Prostate gland (tissue), 2 donors: ENCODE measurements around the gene RIOX2. TPM values are rescaled to one million over a fixed set of nuclear protein-coding genes. Genes with fewer than 3 reads are reported as not detected.

Experiments used
- DNase-seq: peaks from one replicate; pipeline ENCODE4 v3.0.0-alpha.2; 2019; ENCODE audit warnings: low spot score
- H3K27ac ChIP-seq, 2 donors: fragments of 200-600 bp; sonication (generic); 2 replicates each; pipeline ENCODE4 v1.5.1; 2017 to 2019
- H3K27me3 ChIP-seq: fragments of 200-600 bp; sonication (generic); replicated peaks from 2 replicates; pipeline ENCODE4 v1.5.1; 2019; ENCODE audit not compliant: insufficient read depth
- H3K36me3 ChIP-seq, 2 donors: fragments of 200-600 bp; sonication (generic); 1 replicate in 1 of 2; 2 replicates in 1 of 2; pipeline versions ENCODE4 v1.5.1 to v1.8.1; 2017 to 2019
- H3K4me1 ChIP-seq: fragments of 200-600 bp; sonication (generic); replicated peaks from 2 replicates; pipeline ENCODE4 v1.5.1; 2019
- H3K4me3 ChIP-seq, 2 donors: fragments of 200-600 bp; sonication (generic); 2 replicates each; pipeline ENCODE4 v1.5.1; 2017 to 2019
- H3K9me3 ChIP-seq: fragments of 200-600 bp; sonication (generic); 2 replicates; pipeline ENCODE4 v1.5.1; 2017
- CTCF ChIP-seq, 4 experiments: fragments of 200-600 bp in 2 of 4; fragments of 450-650 bp in 2 of 4; sonication (generic) in 2 of 4; IDR thresholded peaks; 1 replicate in 3 of 4; 2 replicates in 1 of 4; pipeline ENCODE4 v1.5.1; 2016 to 2019; ENCODE audit warnings: antibody characterized with exemption in 4 of 4, mild to moderate bottlenecking in 2 of 4, moderate library complexity in 2 of 4
- POLR2A ChIP-seq: fragments of 450-650 bp; IDR thresholded peaks from one replicate; pipeline ENCODE4 v1.6.1; 2016; ENCODE audit warnings: antibody characterized with exemption, mild to moderate bottlenecking
- POLR2AphosphoS5 ChIP-seq: sonication (generic); formaldehyde crosslinking; IDR thresholded peaks from one replicate; pipeline ENCODE4 v1.6.1; 2017; ENCODE audit warnings: antibody characterized with exemption
- WGBS: methylation state at CpG from one replicate; pipeline ENCODE4 v1.1.5; 2018; 5-methylcytosine and 5-hydroxymethylcytosine counted together
- intact Hi-C: fragments of 100-400 bp; cut with DNase I; formaldehyde crosslinking; loops from one replicate; pipeline ENCODE4 v1.14.2; 2022
- total RNA-seq, 2 donors: library from RNA; depleted of rRNA; stranded (reverse); fragments of >200 nt; gene quantifications; one replicate each; pipeline ENCODE4 v1.1.0, GENCODE V29; 2016

RIOX2 gene
- 10 to 100 TPM; 18.1 to 20.2 TPM for total RNA-seq

GRCh38 chr3:97971679-97972567 is at the start of gene RIOX2:
RIOX2 (minus strand) TSS chr3:97972431; CDS start chr3:97967593, 4,838 bp downstream.
- H3K4me1 ChIP-seq: no peaks in the 10 kb centered on the region
- H3K36me3 ChIP-seq: no peaks in the 10 kb centered on the region
- TF ChIP-seq POLR2AphosphoS5 (peak; percentile 58), CTCF (IDR thresholded peaks at IDR 0.05) (peak in 1 of 4 experiments; percentile 9), POLR2A (peak; percentile 32)
- intact Hi-C loops: loop anchor here (5.0 kb wide), 1 partner anchor 150 kb away; the partner anchor contains the start of gene CRYBG3
- WGBS: under 1% methylated on average over 61 of the region's 82 CpGs
- H3K9me3 ChIP-seq: no peaks in the 10 kb centered on the region
- DNase-seq: peak; percentile 75
- peak within 1 kb of the TSS; percentile 57 to 65 for H3K4me3 ChIP-seq
- peak within 1 kb of the TSS; percentile 75 to 85 for H3K27ac ChIP-seq
- no peaks in the 10 kb centered on the region for H3K27me3 ChIP-seq

- Histone ChIP-seq H3K9me3 (no peaks in the 10 kb centered on the region), H3K36me3 (no peaks in the 10 kb centered on the region), H3K27ac (no peak overlapping the region), H3K27me3 (no peaks in the 10 kb centered on the region), H3K4me1 (no peaks in the 10 kb centered on the region), H3K4me3 (no peak overlapping the region)
- intact Hi-C loops: no loop called here
- 91% methylated on average over 4 of the region's 4 CpGs for WGBS
- DNase-seq: no peak
- no peak for TF ChIP-seq POLR2AphosphoS5
- no peak for TF ChIP-seq POLR2A
- TF ChIP-seq CTCF (IDR thresholded peaks at IDR 0.05): no peak
Measured at GRCh38 chr3:98020412-98020811, 48.2 kb upstream of the RIOX2 start.

GRCh38 chr3:98018301-98018700 is 46.1 kb upstream of the RIOX2 start:
- no peak for DNase-seq
- Histone ChIP-seq H3K4me3 (no peak overlapping the region), H3K36me3 (no peaks in the 10 kb centered on the region), H3K9me3 (no peaks in the 10 kb centered on the region), H3K27me3 (no peaks in the 10 kb centered on the region), H3K4me1 (no peaks in the 10 kb centered on the region), H3K27ac (no peak overlapping the region)
- intact Hi-C loops: no loop called here
- 91% methylated on average over 4 of the region's 4 CpGs for WGBS
- TF ChIP-seq POLR2A (no peak), POLR2AphosphoS5 (no peak), CTCF (IDR thresholded peaks at IDR 0.05) (no peak)

GRCh38 chr3:98014268-98014585 is 42.0 kb upstream of the RIOX2 start:
- Histone ChIP-seq H3K4me1 (no peaks in the 10 kb centered on the region), H3K36me3 (no peaks in the 10 kb centered on the region), H3K27me3 (no peaks in the 10 kb centered on the region), H3K27ac (peak overlapping the region in 1 of 2 donors; percentile 2), H3K9me3 (no peaks in the 10 kb centered on the region), H3K4me3 (no peak overlapping the region)
- intact Hi-C loops: no loop called here
- WGBS: 88% methylated on average over 2 of the region's 2 CpGs
- no peak for DNase-seq
- no peak for TF ChIP-seq POLR2AphosphoS5
- no peak for TF ChIP-seq CTCF (IDR thresholded peaks at IDR 0.05)
- no peak for TF ChIP-seq POLR2A
